GM10847 (cell line): ENCODE results near the gene CNP.

Experiments
- POLR2A ChIP-seq: IDR thresholded peaks from 2 replicates; pipeline ENCODE4 v1.6.1; 2011; ENCODE audit not compliant: insufficient read length; ENCODE audit errors: extremely low read depth

Gene CNP

DNA sequence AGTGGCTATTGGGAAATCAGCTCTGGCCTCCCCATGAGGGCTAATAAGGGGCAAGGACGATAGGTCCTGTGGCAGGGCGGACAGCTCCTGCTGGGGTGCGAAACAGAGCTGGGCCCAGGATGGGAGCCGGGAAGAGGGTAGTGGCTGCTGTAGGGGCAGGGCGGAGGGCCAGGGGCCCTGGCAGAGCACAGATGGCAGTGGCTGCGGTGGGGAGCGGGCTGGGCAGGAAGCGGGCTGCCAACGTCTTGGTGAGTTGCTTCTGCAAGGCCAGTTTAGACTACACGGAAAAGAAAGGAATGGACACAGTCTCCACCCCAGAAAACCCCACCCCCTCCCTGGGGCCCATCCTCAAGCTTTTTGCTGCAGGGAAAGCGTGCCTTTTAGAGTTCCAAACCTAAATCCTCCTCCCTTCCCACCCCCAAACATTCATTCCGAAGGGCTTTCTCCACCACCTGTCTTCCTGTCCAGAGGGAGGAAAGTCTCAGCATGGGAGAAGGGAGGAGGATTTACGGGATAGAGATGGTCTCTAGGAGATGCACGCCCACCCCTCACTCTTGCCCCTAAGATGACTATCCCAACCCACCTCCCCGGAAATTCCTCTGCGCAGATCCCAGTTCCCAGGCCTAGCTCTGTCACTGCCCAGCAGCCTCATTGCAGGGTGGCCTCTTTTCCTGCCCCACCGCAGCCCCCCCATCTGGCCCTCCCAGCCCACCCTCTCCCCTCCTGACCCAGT is 60.4 kb downstream of the CNP start:
- TF ChIP-seq POLR2A, result no peak
